Fibroblast of skin of back (primary cell): ENCODE measurements around the gene NREP. TPM values are rescaled to one million over a fixed set of nuclear protein-coding genes. Genes with fewer than 3 reads are reported as not detected.

Experiments
- DNase-seq: peaks from one replicate; pipeline ENCODE4 v3.0.0-alpha.2; 2013
- polyA plus RNA-seq, 2 experiments: library from polyadenylated mRNA; unstranded; fragments of 120-200 nt; gene quantifications; one replicate each; pipeline ENCODE4 v1.2.1, GENCODE V29; 2013; ENCODE audit not compliant: insufficient read length in 2 of 2

Gene NREP, protein sequence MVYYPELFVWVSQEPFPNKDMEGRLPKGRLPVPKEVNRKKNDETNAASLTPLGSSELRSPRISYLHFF
- polyA plus RNA-seq (2013, experiment 1 of 2; ENCODE audit: insufficient read length), result 885 TPM
- 1,310 TPM for polyA plus RNA-seq (2013, experiment 2 of 2; ENCODE audit: insufficient read length)

DNA sequence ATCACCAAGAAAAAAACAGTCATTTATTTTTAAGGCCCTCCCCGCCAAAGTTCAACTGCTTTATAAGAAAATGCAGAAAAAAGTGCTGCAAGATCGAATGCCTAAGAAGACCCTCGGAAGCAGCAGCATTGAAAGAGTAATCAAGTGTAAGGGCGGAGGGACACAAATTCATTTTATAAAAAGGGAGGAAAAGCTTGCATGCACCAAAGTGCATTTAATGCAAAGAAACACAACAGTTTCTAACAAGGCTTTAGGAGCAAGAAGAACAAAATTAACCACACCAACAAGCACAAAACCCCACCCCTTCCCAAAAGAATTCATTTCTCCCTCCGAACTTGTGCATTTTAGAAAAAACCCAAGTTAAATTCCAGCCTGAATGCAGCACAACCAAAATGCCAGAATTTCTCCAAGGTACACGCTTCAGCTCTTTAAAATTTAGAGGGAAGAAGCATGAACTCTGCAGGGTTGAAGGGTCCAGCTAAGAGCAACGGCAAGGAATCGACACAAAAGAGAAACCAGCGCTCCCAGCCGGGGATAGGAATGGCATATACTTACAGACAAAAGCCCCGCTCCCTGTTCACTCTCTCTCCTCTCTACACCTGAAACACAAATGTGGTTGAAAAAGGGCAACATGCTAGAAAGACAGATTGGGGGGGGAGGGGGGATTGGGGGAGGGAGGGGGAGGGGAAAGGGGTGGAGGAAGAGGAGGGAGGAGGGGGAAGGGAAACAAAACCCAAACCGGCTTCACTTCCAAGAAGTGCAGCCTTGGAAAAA lies at the start of gene NREP:
TSS of gene NREP (minus strand) at position 614 of the 774 bp plus-strand sequence. CDS start 1,422 bp downstream, outside the sequence.
- DNase-seq, result no peak

DNA sequence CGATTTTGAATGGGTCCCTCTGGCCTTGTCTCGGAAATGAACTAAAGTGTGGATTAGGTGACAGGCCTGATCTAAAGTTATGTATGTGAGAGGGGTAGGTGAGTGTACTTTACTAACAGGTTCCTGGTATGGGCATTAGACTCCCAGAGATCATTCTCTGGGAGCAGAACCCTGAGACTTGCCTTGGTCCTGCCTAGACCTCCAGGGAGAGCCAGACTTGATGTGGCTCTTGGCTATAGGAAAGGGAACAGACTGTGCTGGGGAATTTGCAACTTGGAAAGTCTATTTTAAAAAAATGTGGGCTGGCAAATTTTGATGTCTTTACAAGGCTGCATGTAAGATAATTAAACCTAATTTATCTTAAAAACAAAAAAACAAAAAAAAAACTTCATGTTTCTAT lies 49.8 kb upstream of the NREP start:
- DNase-seq, result no peak

DNA sequence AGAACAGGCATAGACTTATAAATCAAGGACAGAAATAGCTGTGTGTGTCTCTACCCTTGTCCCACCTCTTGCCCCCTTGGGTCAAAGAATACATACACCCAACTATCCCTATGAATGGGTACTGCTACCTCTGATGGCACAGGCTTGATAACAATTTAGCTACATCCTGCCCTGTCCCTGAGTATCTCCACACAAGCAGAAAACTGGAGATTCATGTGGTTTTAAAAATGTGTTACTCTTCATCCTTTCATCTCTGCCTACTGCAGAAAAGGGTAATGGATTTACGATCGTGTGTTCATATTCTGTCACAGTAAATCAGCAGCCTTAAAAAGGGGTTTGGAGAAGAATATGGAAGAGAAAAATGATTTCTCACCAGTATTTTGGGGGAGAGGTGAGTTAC lies 49.2 kb upstream of the NREP start:
- no peak for DNase-seq

DNA sequence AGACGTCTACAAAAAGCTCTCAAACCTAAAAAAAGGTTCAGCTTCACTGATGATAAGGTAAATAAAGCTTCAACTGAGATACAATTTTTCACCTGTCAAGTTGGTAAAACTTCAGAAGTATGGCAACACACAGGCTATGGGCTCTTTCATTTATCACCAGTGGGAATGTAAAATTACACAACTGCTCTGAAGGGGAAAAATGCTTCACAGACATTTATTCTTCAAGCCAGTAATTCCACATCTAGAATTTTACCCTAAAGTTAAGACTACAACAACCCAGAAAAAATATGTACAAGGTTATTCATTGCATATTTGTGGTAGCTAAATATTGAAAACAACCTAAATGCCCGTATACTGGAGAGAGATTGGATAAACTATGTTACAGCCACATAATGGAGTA lies 48.1 kb upstream of the NREP start:
- DNase-seq, result no peak

DNA sequence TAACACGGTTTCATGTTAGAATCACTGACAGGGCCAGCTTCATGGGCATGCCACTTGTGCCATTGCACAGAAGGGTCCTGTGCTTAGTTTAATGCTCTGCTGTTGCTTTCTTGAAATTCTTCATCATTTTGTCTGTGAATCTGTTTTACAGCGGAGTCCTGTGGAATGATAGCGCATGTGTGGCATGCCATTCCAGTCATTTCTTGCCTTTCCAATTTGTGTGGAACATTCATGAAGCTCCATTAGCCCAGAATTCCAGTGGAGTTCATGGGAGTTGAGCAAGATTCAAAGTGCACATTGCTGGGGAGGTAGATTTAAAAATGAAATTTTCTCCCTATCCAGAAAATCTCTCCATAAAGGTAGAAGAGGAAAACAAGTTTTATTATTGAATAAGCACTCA lies 43.4 kb upstream of the NREP start:
- DNase-seq, result no peak

DNA sequence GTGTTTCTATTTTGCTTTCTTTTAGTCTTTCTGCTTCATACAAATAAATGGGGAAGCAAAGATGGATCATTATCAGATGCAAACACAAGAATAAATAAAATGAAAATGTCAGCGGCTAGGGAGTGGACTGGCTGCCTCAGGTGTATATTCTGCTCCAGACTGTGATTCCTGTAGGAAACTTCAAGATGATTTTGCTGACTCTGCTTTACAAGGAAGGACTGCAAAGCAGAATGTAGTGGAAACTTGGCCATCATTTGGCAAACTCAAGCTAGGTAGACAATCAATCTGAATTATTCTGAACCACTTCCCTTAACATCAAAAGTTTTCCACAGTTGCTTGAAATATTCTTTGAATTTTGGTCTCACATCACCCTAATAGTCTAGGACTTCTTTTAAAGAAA lies 38.1 kb upstream of the NREP start:
- no peak for DNase-seq

DNA sequence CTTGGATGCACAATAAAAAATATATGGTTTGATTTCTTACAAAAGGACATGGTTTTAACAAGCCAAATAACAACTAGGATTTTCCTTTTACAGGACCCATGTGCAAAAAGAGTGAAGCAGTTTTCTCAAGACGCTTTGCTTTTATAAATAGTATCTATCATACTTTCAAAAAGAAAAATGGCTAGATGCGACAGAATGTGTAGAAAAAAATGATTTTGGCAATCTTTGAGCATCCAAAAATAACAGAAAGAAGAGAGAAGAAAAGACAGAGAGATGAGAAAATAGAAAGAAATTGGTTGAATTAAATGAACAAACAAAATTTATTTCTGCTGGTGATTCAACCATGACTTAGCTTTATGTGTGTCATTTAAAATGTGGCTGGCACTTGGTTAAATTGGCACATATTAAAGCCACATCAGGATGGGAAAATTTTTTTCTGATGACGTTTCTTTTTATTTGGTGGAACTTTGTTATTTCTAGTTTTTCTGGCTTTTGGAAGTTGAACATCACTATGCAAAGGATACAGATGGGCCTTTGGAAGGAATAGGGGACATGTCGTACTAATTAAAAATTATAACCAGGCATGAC lies 35.6 kb upstream of the NREP start:
- DNase-seq, result peak; percentile 92

DNA sequence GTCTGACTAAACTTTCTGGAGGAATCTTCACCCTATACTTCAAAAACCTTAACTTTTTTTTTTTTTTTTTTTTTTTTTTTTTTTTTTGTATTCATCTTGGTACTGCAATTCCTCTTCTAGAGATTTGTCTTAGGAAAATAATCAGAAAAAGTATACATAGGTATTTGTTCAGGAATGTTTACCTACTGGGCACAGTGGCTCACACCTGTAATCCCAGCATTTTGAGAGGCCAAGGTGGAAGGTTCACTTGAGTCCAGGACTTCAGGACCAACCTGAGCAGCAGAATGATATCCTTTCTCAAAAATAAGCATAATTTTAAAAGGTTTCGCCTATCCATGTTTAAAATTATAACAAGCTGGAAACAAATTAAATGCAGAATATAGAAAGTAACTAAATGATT lies 33.3 kb upstream of the NREP start:
- DNase-seq, result no peak

DNA sequence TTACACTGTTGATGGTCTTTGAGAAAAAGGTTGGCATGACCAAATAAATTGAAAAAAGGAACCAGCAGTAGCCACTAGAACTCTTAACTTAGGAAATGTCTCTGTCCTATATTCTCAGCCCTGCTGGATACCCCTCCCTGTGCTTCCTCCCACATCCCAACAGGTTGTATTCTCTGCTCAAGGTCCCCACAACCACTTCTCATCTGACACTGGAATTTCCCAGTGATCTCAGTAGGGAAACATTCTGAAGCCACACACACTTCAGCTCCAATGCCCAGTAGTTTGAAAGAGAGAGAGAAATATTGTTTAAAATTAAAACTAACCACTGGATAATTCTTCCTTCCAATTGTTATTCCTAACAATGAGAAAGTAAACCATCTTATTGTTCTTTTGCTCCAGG lies 30.0 kb upstream of the NREP start:
- peak; percentile 53 for DNase-seq

DNA sequence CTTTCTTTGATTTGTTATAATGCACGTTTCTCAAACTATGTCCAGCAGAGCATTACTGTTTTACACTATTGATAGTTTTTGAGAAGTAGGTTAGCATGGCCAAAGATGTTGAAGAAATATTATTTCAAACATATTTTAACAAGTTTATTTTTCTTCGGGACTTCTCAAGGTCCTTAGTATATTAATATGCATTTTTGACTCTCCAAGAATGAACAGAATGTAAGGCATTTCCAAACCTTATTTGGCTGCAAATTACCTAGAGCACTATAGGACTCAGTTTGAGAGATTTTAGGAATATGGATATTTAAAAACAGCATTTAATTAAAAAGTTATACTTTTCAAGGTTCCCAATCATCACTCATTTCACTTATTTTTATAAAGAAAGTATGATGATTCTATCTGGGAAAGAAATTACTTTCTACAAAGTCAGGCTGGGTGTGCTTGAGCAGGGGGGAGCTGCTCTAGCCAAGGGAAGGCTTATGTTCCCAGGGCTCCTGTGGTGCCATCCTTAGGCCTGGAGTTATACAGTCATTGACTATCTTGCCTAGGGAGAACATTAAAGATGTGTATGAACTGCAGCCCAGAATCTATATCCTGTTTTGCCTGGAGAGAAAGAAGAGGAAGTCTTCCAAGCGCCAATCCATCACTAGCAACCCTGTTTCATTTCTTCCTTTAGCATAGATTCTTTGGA lies 27.6 kb upstream of the NREP start:
- peak; percentile 72 for DNase-seq

DNA sequence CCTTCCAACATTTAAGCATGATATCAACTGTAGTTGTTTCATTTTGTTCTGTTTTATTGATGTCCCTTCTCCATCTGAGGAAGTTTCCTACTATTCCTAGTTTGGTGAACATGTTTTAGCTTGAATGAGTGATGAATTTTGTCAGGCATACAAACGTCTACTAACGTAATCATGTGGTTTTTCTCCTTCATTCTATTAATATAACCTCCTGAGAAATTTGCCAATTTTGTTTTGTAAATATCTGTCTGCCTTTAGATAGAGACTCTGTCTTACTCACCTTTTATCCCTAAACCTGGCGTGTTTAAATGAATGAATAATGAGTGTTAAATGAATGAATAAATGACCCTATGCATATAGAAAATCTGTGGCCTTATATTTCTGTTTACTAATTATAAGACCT lies 26.5 kb upstream of the NREP start:
- no peak for DNase-seq

DNA sequence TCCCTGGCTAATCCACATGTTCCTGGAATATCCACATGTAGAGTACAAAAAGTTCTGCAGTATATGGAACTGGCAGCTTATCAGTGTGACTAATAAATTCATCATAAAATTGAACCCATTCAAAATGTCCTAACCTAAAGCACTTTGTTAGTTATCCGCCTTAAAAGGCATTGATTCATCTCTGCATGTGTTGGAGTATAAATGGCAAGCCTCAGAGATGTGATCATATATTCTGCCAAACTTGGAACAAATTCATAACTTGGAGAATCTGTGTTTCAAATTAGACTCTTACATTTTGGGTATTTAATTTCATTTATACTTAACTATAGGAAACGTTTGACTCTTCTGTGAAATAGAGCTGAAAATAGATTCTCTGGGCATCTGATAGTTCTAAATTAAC lies 25.2 kb upstream of the NREP start:
- DNase-seq, result peak; percentile 73

DNA sequence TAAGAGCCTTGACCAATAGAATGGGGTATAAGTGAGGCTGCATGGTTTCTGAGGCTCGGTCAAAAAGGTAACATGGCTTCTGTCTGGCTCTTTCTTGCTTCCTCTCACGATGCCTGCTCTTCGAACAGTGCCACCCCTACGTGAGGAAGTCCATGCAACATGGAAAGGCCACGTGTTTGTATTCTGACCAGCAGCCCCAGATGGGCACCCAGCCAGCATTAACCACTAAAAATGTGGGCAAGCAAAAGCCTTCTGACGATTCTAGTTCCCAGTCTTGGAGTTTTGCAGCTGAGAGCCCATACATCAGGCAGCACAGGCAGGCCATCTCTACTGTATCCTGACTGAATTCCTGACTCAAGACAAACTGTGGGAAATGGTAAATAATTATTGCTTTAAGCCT lies 24.2 kb upstream of the NREP start:
- peak; percentile 74 for DNase-seq

DNA sequence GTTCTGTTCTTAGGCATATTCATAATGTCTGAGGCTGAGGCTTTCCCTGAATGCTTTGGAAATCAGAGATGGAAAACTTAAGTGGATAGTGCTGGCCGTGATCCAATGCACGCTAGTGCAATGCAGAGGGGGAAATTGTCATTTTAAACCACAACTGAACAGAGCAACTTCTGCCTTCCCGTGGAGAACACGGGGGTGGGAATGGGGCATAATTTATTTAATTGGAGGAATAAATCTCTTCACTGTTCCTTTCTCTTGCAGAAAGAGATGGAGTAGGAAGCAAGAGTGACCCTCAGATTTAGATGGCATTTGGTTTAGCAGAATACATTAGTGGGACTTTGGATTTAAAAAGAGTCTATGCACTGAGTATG lies 22.9 kb upstream of the NREP start:
- DNase-seq, result peak; percentile 58

DNA sequence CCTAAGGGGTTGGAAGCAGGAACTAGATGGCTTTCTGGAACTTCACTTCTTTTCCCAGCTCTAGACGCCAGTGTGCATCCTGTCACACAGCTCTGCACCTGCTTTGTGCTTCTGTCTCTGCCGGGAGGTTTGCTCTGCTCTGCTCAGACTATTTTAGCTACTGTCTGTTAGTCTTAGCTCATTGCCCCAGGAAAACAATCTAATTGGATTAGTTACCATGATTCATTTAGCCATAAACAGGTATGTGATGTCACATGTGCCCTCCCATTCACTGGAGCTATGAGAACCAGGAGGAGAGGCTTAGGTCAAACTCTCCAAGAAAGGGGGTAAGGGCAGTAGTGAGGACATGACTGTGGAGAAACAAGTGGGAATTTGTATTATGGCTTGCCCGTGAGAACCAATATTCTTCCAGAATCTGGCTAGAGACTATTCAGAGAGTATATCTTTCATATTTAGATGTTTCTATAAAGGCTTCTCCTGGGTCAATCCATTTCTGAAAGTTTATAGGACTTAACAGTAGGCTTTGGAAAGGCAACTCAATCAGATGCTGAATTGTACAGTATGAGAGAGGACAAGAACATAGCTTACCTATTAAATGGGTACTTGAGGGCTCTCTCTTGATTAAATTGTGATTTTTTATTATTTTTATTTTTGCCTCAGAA lies 22.4 kb upstream of the NREP start:
- no peak for DNase-seq

DNA sequence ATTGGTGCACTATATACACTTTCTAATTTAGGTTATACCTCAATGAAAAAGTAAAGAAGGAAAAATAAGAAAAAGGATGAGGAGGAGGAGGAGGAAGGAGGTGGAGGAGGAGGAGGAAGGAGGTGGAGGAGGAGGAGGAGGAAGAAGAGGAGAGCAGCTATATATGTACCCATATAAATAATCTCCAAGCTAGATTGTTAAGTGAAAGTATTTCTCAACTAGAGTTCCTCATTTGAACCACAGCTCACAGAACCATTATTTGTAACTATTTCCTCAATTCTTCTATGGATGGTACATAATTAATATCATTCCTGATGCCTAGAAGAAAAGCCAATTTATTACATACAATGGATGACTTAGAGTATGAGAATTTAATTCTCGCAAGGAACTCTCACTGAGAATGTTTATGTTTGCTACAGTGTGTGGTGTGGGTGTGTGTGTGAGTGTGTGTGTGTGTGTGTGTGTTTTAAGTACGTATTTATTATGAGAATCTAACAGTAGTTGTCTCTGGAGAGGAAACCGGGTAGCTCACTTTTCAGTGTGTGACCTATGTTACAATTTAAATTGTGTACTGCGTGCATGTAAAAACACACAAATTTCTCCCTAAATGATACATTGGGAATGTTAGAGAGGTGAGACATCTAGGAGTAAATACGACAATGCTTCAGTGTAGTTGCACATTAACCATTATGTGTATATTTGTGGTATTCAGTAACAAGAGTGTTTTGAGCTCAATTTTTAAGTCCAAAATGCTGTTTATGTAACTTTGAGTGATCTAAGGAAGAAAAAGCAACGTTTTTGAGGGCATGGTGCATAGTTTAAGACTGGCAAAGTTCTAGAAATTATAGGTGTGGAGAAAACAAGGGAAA lies 20.2 kb upstream of the NREP start:
- peak; percentile 59 for DNase-seq

DNA sequence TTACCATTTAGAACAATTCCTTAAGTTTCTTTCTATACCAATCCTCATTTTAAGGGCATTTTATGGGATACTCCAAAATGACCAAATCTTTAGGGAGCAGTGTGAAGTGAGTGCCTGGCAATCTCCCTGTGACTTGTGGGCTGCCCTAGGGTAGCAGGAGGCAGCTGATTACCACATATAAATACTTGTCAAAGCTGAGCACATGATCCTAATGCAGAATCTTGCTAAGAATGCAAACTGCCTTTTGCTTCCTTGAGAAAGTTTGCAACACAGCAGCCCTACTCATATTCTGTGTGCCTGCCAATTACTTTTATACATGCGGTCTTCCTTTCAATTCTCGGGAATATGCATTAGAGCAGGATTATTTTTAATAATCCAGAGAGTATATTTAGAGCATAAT lies 18.2 kb upstream of the NREP start:
- peak; percentile 41 for DNase-seq

DNA sequence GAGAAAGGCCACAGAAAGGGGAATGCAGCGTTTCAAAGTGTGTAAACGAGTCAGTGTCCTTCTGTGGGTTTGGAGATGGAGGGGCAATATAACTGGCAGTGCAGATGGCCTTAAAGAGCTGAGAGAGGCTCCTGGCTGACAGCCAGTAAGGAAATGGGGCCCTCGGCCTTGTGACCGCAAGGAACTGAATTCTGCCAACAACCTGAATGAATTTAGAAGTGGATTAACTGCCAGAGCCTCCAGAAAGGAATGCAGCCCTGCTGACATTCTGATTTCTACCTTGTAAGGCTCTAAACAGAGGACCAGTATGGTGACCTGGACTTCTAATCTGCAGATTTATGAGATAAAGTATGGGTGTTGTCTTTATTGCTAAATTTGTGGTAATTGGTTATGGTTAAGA lies 17.5 kb upstream of the NREP start:
- peak; percentile 56 for DNase-seq

DNA sequence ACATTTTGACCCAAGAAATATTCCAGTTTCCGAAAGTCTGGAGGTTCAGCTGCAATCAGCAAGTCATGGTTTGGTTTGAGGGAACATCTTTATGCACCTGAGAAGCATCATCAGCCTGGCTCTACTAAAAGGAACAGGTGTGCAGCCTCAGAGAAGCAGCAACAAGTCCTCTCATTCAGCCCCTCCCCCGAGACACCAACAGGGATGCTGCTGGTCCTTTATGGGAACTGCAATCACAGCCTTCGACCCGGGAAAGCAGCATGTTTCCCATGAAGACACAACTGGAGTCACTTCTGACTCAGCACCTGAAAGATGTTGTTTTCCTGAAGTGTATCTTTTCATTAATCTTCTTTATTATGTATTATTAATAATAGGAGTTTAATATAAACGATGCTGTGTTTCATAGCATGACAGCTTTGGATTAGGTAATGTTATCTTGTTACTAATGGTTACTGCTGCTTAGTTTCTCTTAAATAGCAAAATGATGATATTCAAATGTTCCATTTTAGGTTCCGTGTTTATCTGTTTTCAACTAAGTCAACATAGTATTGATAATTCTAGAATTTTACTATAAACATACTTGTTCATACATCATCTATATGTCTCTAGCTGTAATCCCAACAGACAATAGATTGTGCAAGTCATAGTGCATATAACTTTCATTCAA lies 15.6 kb upstream of the NREP start:
- no peak for DNase-seq

DNA sequence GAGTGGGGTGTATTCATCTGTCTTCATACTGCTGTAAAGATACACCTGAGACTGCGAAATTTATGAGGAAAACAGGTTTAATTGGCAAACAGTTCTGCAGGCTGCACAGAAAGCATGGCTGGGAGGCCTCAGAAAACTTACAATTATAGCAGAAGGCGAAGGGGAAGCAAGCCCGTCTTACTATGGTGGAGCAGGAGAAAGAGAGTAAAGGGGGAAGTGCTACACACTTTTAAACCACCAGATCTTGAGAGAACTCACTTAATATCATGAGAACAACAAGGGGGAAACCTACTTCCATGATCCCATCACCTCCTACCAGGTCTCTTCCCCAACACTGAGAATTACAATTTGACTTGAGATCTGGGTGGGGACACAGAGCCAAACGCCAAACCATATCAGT lies 12.5 kb upstream of the NREP start:
- no peak for DNase-seq
